ENCODE results near the gene ADIPOR2.
"Not testable (repeated sequence)": the region's sequence is repeated elsewhere in the genome, so short reads cannot be mapped to it uniquely, and the experiment has no call there.

Gene ADIPOR2

GRCh38 chr12:1702713-1703112 lies 11.8 kb downstream of the ADIPOR2 start:
- DNase-seq (ENCODE audit: low read depth, low spot score), result no peak

GRCh38 chr12:1703771-1704722 lies 13.2 kb downstream of the ADIPOR2 start:
- no peak for DNase-seq (ENCODE audit: low read depth, low spot score)
- no peak overlapping the region for H3K27ac ChIP-seq

More at GRCh38 chr12:1702713-1703112, 11.8 kb downstream of the ADIPOR2 start:
- H3K27ac ChIP-seq, result no peak overlapping the region

GRCh38 chr12:1705774-1706631 lies 15.1 kb downstream of the ADIPOR2 start:
- DNase-seq (ENCODE audit: low read depth, low spot score), result no peak
- H3K27ac ChIP-seq, result no peak overlapping the region

GRCh38 chr12:1706632-1706980 lies 15.7 kb downstream of the ADIPOR2 start:
- H3K27ac ChIP-seq, result no peak overlapping the region

GRCh38 chr12:1707051-1707450 lies 16.2 kb downstream of the ADIPOR2 start:
- H3K27ac ChIP-seq, result no peak overlapping the region
- DNase-seq (ENCODE audit: low read depth, low spot score), result no peak

More at GRCh38 chr12:1706632-1706980, 15.7 kb downstream of the ADIPOR2 start:
- no peak for DNase-seq (ENCODE audit: low read depth, low spot score)

- DNase-seq (ENCODE audit: low read depth, low spot score); H3K27ac ChIP-seq: not testable (repeated sequence)
Measured at GRCh38 chr12:1709968-1710367, 19.1 kb downstream of the ADIPOR2 start.

GRCh38 chr12:1710870-1711269 lies 20.0 kb downstream of the ADIPOR2 start:
- DNase-seq (ENCODE audit: low read depth, low spot score); H3K27ac ChIP-seq: not testable (repeated sequence)

- DNase-seq (ENCODE audit: low read depth, low spot score); H3K27ac ChIP-seq: not testable (repeated sequence)
Measured at GRCh38 chr12:1711536-1712211, 20.8 kb downstream of the ADIPOR2 start.

- not testable (repeated sequence) for H3K27ac ChIP-seq; DNase-seq (ENCODE audit: low read depth, low spot score)
Measured at GRCh38 chr12:1712305-1712704, 21.4 kb downstream of the ADIPOR2 start.

GRCh38 chr12:1712852-1713251 lies 22.0 kb downstream of the ADIPOR2 start:
- not testable (repeated sequence) for H3K27ac ChIP-seq; DNase-seq (ENCODE audit: low read depth, low spot score)

- H3K27ac ChIP-seq; DNase-seq (ENCODE audit: low read depth, low spot score): not testable (repeated sequence)
Measured at GRCh38 chr12:1713783-1714348, 23.0 kb downstream of the ADIPOR2 start.

GRCh38 chr12:1715459-1715858 lies 24.6 kb downstream of the ADIPOR2 start:
- DNase-seq (ENCODE audit: low read depth, low spot score); H3K27ac ChIP-seq: not testable (repeated sequence)

GRCh38 chr12:1716215-1716862 lies 25.5 kb downstream of the ADIPOR2 start:
- no peak for DNase-seq (ENCODE audit: low read depth, low spot score)
- no peak overlapping the region for H3K27ac ChIP-seq

- no peak for DNase-seq (ENCODE audit: low read depth, low spot score)
- no peak overlapping the region for H3K27ac ChIP-seq
Measured at GRCh38 chr12:1716911-1717310, 26.0 kb downstream of the ADIPOR2 start.

GRCh38 chr12:1719139-1719538 lies 28.3 kb downstream of the ADIPOR2 start:
- DNase-seq (ENCODE audit: low read depth, low spot score), result no peak
- no peak overlapping the region for H3K27ac ChIP-seq

GRCh38 chr12:1720494-1720893 lies 29.6 kb downstream of the ADIPOR2 start:
- H3K27ac ChIP-seq, result no peak overlapping the region
- no peak for DNase-seq (ENCODE audit: low read depth, low spot score)

- no peak for DNase-seq (ENCODE audit: low read depth, low spot score)
Measured at GRCh38 chr12:1723721-1724120, 32.9 kb downstream of the ADIPOR2 start.

GRCh38 chr12:1724250-1724649 lies 33.4 kb downstream of the ADIPOR2 start:
- no peak overlapping the region for H3K27ac ChIP-seq
- no peak for DNase-seq (ENCODE audit: low read depth, low spot score)

More at GRCh38 chr12:1723721-1724120, 32.9 kb downstream of the ADIPOR2 start:
- no peak overlapping the region for H3K27ac ChIP-seq

GRCh38 chr12:1726753-1727152 lies 35.9 kb downstream of the ADIPOR2 start:
- no peak for DNase-seq (ENCODE audit: low read depth, low spot score)
- H3K27ac ChIP-seq, result no peak overlapping the region
